ENCODE results near the gene MTRF1.

DNA sequence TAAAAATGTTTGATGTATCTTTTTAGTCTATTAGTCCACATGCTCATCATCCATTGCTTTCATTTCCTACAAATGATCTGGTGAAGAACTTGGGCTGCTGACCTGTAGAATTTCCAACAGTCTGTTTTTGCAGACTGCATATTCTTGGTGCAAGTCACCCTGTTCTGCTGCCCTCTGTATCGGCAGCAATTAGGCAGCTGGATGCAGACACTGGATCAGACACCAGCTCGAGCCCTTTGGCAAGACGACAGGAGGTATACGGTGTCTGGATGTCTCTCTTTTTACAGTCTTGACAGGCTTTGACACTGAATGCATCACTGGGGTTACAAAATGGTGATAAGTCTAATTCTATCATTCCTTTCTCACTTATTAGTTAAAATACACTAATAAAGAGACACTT lies 21.8 kb downstream of the MTRF1 start:
- TF ChIP-seq TAF1 (IDR thresholded peaks at IDR 0.05; ENCODE audit: low read depth, low read length) (no peak), POLR2AphosphoS5 (IDR thresholded peaks at IDR 0.05; ENCODE audit: low read depth, low read length) (no peak)
